GM13976 (cell line): Measurements from ENCODE around the gene C10orf105.

Experiments
- DNase-seq: peaks from one replicate; pipeline ENCODE4 v3.0.0; 2012; ENCODE audit warnings: low spot score
- CTCF ChIP-seq: IDR thresholded peaks from 2 replicates; pipeline ENCODE4 v1.5.1; 2012; ENCODE audit warnings: borderline replicate concordance, mild to moderate bottlenecking; ENCODE audit not compliant: insufficient read depth; ENCODE audit errors: extremely low read depth, missing control alignments, control extremely low read depth
- in situ Hi-C: fragments of 300-500 bp; cut with MboI; formaldehyde crosslinking; loops from one replicate; pipeline ENCODE4 v1.12.0; 2022; ENCODE audit warnings: low sequenced_read_pairs, mixed read lengths, inconsistent platforms; ENCODE audit not compliant: unreplicated experiment

C10orf105 gene

GRCh38 chr10:71704816-71705215 is 14.8 kb downstream of the C10orf105 start:
- DNase-seq: no peak
- in situ Hi-C loops: loop anchor here (10.0 kb wide), 2 partner anchors 320 to 390 kb away; partner anchors contain the start of gene SLC29A3
- no peak for TF ChIP-seq CTCF

- no peak for TF ChIP-seq CTCF
- no peak for DNase-seq
- in situ Hi-C loops: loop anchor here (10.0 kb wide), 2 partner anchors 319 to 389 kb away; partner anchors contain the start of gene SLC29A3
These were observed 16.0 kb downstream of the C10orf105 start for GRCh38 chr10:71703577-71703976.

- no peak for DNase-seq
- in situ Hi-C loops: loop anchor here (10.0 kb wide), 2 partner anchors 317 to 387 kb away; partner anchors contain the start of gene SLC29A3
- no peak for TF ChIP-seq CTCF
These were observed 18.0 kb downstream of the C10orf105 start for GRCh38 chr10:71701496-71702132.

GRCh38 chr10:71700731-71701368 is 18.7 kb downstream of the C10orf105 start:
- no peak for TF ChIP-seq CTCF
- DNase-seq: no peak
- in situ Hi-C loops: loop anchor here (10.0 kb wide), 2 partner anchors 316 to 386 kb away; partner anchors contain the start of gene SLC29A3

- no peak for TF ChIP-seq CTCF
- in situ Hi-C loops: no loop called here
- no peak for DNase-seq
These were observed 20.8 kb downstream of the C10orf105 start for GRCh38 chr10:71698737-71699136.

GRCh38 chr10:71697938-71698709 is 21.5 kb downstream of the C10orf105 start:
- TF ChIP-seq CTCF: no peak
- in situ Hi-C loops: no loop called here
- peak; percentile 73 for DNase-seq
